Left lung (tissue), 10 donors: ENCODE data around the gene USP31. TPM values are rescaled to one million over a fixed set of nuclear protein-coding genes. Genes with fewer than 3 reads are reported as not detected.

Source experiments
- ATAC-seq: fragments of 200-7000 bp; cut with Tn5 transposase; one replicate; pipeline ENCODE4 v1.9.1; 2020; ENCODE audit warnings: moderate library complexity
- DNase-seq, 4 donors: peaks; one replicate each; pipeline ENCODE4 v3.0.0-alpha.2; 2013 to 2020
- H3K27ac ChIP-seq, 2 donors: fragments of 200-600 bp; sonication (generic) in 1 of 2; one replicate each; pipeline versions ENCODE4 v1.5.0 to v1.8.0; 2020 to 2021
- H3K27me3 ChIP-seq, 2 donors: fragments of 200-600 bp; sonication (generic) in 1 of 2; one replicate each; pipeline versions ENCODE4 v1.5.0 to v1.8.0; 2020 to 2021
- H3K36me3 ChIP-seq, 2 donors: fragments of 200-600 bp; sonication (generic) in 1 of 2; one replicate each; pipeline versions ENCODE4 v1.5.0 to v1.8.0; 2020 to 2021
- H3K4me1 ChIP-seq, 2 donors: fragments of 200-600 bp; one replicate each; pipeline ENCODE4 v1.8.0; 2021
- H3K4me3 ChIP-seq, 2 donors: fragments of 200-600 bp; sonication (generic) in 1 of 2; one replicate each; pipeline versions ENCODE4 v1.5.0 to v1.8.0; 2020 to 2021; ENCODE audit warnings: mild to moderate bottlenecking in 1 of 2
- H3K9me3 ChIP-seq, 2 donors: fragments of 200-600 bp; sonication (generic) in 1 of 2; one replicate each; pipeline versions ENCODE4 v1.5.0 to v1.8.0; 2020 to 2021
- CTCF ChIP-seq, 2 donors: fragments of 200-600 bp; sonication (generic) in 1 of 2; IDR thresholded peaks; one replicate each; pipeline versions ENCODE4 v1.5.0 to v1.8.0; 2021; ENCODE audit warnings: antibody characterized with exemption in 2 of 2
- intact Hi-C, 2 donors: fragments of 100-400 bp; cut with DNase I; formaldehyde crosslinking; loops; one replicate each; pipeline versions ENCODE4 v1.11.2 to v1.14.2; 2022
- polyA plus RNA-seq, 6 donors: library from polyadenylated mRNA; unstranded; fragments of 120-200 nt; gene quantifications; one replicate each; pipeline ENCODE4 v1.2.1, GENCODE V29; 2013; ENCODE audit not compliant: insufficient read length in 6 of 6
- total RNA-seq, 2 donors: library from RNA; stranded (reverse); fragmentation: NEBNext Ultra II Directional; extraction: Animal tissue kit (Norgen Biotek cat#: 25700); gene quantifications; one replicate each; pipeline ENCODE4 v1.2.1, GENCODE V29; 2021
- donor health status: DM: no; HTN: yes; CAD: no.
- donor health status: DM: no; HTN: no; CAD: no.

USP31 gene
- total and polyA plus RNA-seq, 8 donors, result 8.7 to 17.7 (median 9.8) TPM

DNA sequence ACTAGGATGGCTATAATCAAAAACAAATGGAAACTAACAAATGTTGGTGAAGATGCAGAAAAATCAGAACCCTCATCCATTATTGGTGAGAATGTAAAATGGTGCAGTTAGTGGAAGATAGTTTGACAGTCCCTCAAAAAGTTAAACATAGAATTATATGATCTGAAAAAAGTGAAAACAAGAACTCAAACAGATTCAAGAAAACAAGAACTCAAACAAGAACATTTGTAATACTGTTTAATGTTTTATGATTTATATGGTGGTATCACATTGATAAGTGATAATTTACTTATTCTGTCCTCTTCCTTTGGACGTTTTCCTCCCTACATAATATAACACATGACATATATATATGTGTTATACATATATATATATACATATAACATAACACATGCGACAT, 12.0 kb downstream of the USP31 start:
- ATAC-seq, result no peak
- Histone ChIP-seq H3K27ac (no peak overlapping the region), H3K4me3 (no peak overlapping the region), H3K27me3 (no peaks in the 10 kb centered on the region), H3K36me3 (no peaks in the 10 kb centered on the region), H3K9me3 (peaks cover 0 to 24% of the 10 kb centered on the region in 2 donors), H3K4me1 (peaks cover 2 to 6% of the 10 kb centered on the region in 2 donors)
- no peak for TF ChIP-seq CTCF (IDR thresholded peaks at IDR 0.05)
- DNase-seq, result no peak
- intact Hi-C loops, result no loop called here

- Histone ChIP-seq H3K4me3 (no peak overlapping the region), H3K36me3 (no peaks in the 10 kb centered on the region), H3K27ac (no peak overlapping the region), H3K4me1 (peaks cover 2 to 9% of the 10 kb centered on the region in 2 donors), H3K27me3 (no peaks in the 10 kb centered on the region), H3K9me3 (peaks cover 0 to 24% of the 10 kb centered on the region in 2 donors)
- no peak for ATAC-seq
- no peak for DNase-seq
- intact Hi-C loops, result no loop called here
- TF ChIP-seq CTCF (IDR thresholded peaks at IDR 0.05), result no peak
Observed at GRCh38 chr16:23134274-23134673, 15.0 kb downstream of the USP31 start.

DNA sequence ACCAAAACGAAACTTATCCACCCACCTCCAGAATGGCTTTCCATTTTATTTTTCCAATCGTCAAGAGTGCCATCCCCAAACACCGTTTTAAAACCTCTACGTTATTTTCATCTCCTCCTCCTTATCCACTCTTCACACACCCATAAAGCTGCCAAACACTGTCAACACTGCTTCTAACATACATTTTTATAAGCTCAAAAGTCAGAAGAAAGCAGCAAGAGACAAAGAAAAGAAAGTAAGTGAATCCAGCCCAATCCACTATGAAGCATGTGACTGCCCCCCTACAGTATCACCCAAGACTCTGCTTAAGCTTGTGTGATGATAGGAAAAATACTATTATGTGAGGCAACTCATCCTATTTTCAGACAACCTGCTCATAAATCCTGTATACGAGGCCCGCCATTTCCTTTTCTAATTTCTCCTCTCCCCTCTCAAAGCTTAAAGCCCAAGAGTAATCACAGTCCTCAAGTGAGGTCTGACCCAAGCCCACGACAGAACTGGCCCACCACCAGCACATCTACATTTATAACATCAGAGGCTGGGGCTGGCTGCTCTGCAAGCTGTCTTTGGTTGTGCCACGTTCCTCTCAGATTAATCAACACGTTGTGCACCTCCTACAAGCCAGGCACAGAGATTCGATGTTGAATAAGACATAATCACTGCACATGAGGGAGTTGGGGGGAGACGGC, 16.3 kb downstream of the USP31 start:
- TF ChIP-seq CTCF (IDR thresholded peaks at IDR 0.05), result no peak
- Histone ChIP-seq H3K9me3 (peaks cover 0 to 19% of the 10 kb centered on the region in 2 donors), H3K27me3 (no peaks in the 10 kb centered on the region), H3K4me1 (peaks cover 6 to 9% of the 10 kb centered on the region in 2 donors), H3K27ac (peak overlapping the region; percentile 35 to 73), H3K36me3 (no peaks in the 10 kb centered on the region), H3K4me3 (no peak overlapping the region)
- no peak for DNase-seq
- ATAC-seq, result peak; percentile 19
- intact Hi-C loops, result no loop called here

- Histone ChIP-seq H3K9me3 (peaks cover 0 to 11% of the 10 kb centered on the region in 2 donors), H3K36me3 (no peaks in the 10 kb centered on the region), H3K4me1 (peaks cover 6 to 9% of the 10 kb centered on the region in 2 donors), H3K4me3 (no peak overlapping the region), H3K27me3 (no peaks in the 10 kb centered on the region), H3K27ac (peak overlapping the region; percentile 35 to 73)
- no peak for TF ChIP-seq CTCF (IDR thresholded peaks at IDR 0.05)
- ATAC-seq, result peak; percentile 69
- DNase-seq, result peak in 2 of 4 donors; percentile 62 to 71
- intact Hi-C loops, result no loop called here
Observed at GRCh38 chr16:23131931-23132621, 17.2 kb downstream of the USP31 start.

- Histone ChIP-seq H3K4me1 (peaks cover 6 to 9% of the 10 kb centered on the region in 2 donors), H3K27me3 (no peaks in the 10 kb centered on the region), H3K4me3 (no peak overlapping the region), H3K27ac (peak overlapping the region; percentile 35 to 73), H3K9me3 (peaks cover 0 to 4% of the 10 kb centered on the region in 2 donors), H3K36me3 (no peaks in the 10 kb centered on the region)
- no peak for ATAC-seq
- no peak for DNase-seq
- intact Hi-C loops, result no loop called here
- TF ChIP-seq CTCF (IDR thresholded peaks at IDR 0.05), result no peak
Observed at GRCh38 chr16:23131436-23131835, 17.8 kb downstream of the USP31 start.
